ENCODE results near the gene ZNF79. TPM values are rescaled to one million over a fixed set of nuclear protein-coding genes. Genes with fewer than 3 reads are reported as not detected.

ZNF79 gene
- total RNA-seq, 1 donor: 11.9 TPM

- Histone ChIP-seq H3K27ac (ENCODE audit: low read depth, low read length) (no peak overlapping the region), H3K27me3 (ENCODE audit: insufficient read depth, low read length) (no peaks in the 10 kb centered on the region), H3K4me1 (ENCODE audit: insufficient read depth, low read length) (no peaks in the 10 kb centered on the region), H3K9me3 (ENCODE audit: low read depth, low read length) (no peaks in the 10 kb centered on the region), H4K20me1 (ENCODE audit: insufficient read depth, low read length) (peaks cover 6% of the 10 kb centered on the region), H2AFZ (ENCODE audit: low read length) (no peak overlapping the region), H3K4me3 (ENCODE audit: insufficient read depth, low read length) (no peak overlapping the region), H3K79me2 (ENCODE audit: insufficient read depth, low read length) (no peaks in the 10 kb centered on the region), H3K4me2 (ENCODE audit: insufficient read depth, low read length) (no peak overlapping the region), H3K36me3 (ENCODE audit: insufficient read depth, low read length) (no peaks in the 10 kb centered on the region)
- TF ChIP-seq CTCF (IDR thresholded peaks at IDR 0.05; ENCODE audit: extremely low read depth, low read depth, low read length): no peak
- DNase-seq (ENCODE audit: insufficient read length, low spot score, missing footprints): no peak
Observed at GRCh38 chr9:127403507-127404192, 20.5 kb upstream of the ZNF79 start.

- Histone ChIP-seq H3K4me3 (ENCODE audit: insufficient read depth, low read length) (no peak overlapping the region), H3K27ac (ENCODE audit: low read depth, low read length) (no peak overlapping the region), H3K36me3 (ENCODE audit: insufficient read depth, low read length) (no peaks in the 10 kb centered on the region), H3K4me1 (ENCODE audit: insufficient read depth, low read length) (no peaks in the 10 kb centered on the region), H3K27me3 (ENCODE audit: insufficient read depth, low read length) (no peaks in the 10 kb centered on the region), H2AFZ (ENCODE audit: low read length) (no peak overlapping the region), H3K79me2 (ENCODE audit: insufficient read depth, low read length) (no peaks in the 10 kb centered on the region), H3K4me2 (ENCODE audit: insufficient read depth, low read length) (no peak overlapping the region), H4K20me1 (ENCODE audit: insufficient read depth, low read length) (peaks cover 3% of the 10 kb centered on the region), H3K9me3 (ENCODE audit: low read depth, low read length) (no peaks in the 10 kb centered on the region)
- no peak for TF ChIP-seq CTCF (IDR thresholded peaks at IDR 0.05; ENCODE audit: extremely low read depth, low read depth, low read length)
- no peak for DNase-seq (ENCODE audit: insufficient read length, low spot score, missing footprints)
Observed at GRCh38 chr9:127404631-127405030, 19.6 kb upstream of the ZNF79 start.

- Histone ChIP-seq H2AFZ (ENCODE audit: low read length) (no peak overlapping the region), H3K79me2 (ENCODE audit: insufficient read depth, low read length) (no peaks in the 10 kb centered on the region), H3K4me3 (ENCODE audit: insufficient read depth, low read length) (no peak overlapping the region), H3K36me3 (ENCODE audit: insufficient read depth, low read length) (no peaks in the 10 kb centered on the region), H3K9me3 (ENCODE audit: low read depth, low read length) (no peaks in the 10 kb centered on the region), H3K27ac (ENCODE audit: low read depth, low read length) (no peak overlapping the region), H3K4me2 (ENCODE audit: insufficient read depth, low read length) (no peak overlapping the region), H3K4me1 (ENCODE audit: insufficient read depth, low read length) (no peaks in the 10 kb centered on the region), H3K27me3 (ENCODE audit: insufficient read depth, low read length) (no peaks in the 10 kb centered on the region), H4K20me1 (ENCODE audit: insufficient read depth, low read length) (peaks cover 3% of the 10 kb centered on the region)
- DNase-seq (ENCODE audit: insufficient read length, low spot score, missing footprints): no peak
- TF ChIP-seq CTCF (IDR thresholded peaks at IDR 0.05; ENCODE audit: extremely low read depth, low read depth, low read length): no peak
Observed at GRCh38 chr9:127405344-127406125, 18.6 kb upstream of the ZNF79 start.

GRCh38 chr9:127406799-127407491 is 17.2 kb upstream of the ZNF79 start:
- H2AFZ ChIP-seq (ENCODE audit: low read length): no peak overlapping the region
- H3K27me3 ChIP-seq (ENCODE audit: insufficient read depth, low read length): no peaks in the 10 kb centered on the region
- H3K27ac ChIP-seq (ENCODE audit: low read depth, low read length): no peak overlapping the region
- H3K79me2 ChIP-seq (ENCODE audit: insufficient read depth, low read length): no peaks in the 10 kb centered on the region
- no peaks in the 10 kb centered on the region for H3K36me3 ChIP-seq (ENCODE audit: insufficient read depth, low read length)
- no peak for DNase-seq (ENCODE audit: insufficient read length, low spot score, missing footprints)
- H3K4me1 ChIP-seq (ENCODE audit: insufficient read depth, low read length): no peaks in the 10 kb centered on the region
- H3K9me3 ChIP-seq (ENCODE audit: low read depth, low read length): no peaks in the 10 kb centered on the region
- H3K4me2 ChIP-seq (ENCODE audit: insufficient read depth, low read length): no peak overlapping the region
- H3K4me3 ChIP-seq (ENCODE audit: insufficient read depth, low read length): no peak overlapping the region
- TF ChIP-seq CTCF (IDR thresholded peaks at IDR 0.05; ENCODE audit: extremely low read depth, low read depth, low read length): no peak
- H4K20me1 ChIP-seq (ENCODE audit: insufficient read depth, low read length): no peaks in the 10 kb centered on the region

Measured in osteoblast (primary cell).